ENCODE results near the gene FHIT. TPM values are rescaled to one million over a fixed set of nuclear protein-coding genes. Genes with fewer than 3 reads are reported as not detected.

Gene FHIT
- total RNA-seq, 1 experiment from 2014 or later = 9.8 TPM

- POLR2A ChIA-PET (ENCODE audit: unreplicated experiment) = no interaction called here
- CTCF ChIA-PET = no interaction called here
- no peak overlapping the region for H3K4me3 ChIP-seq
- no peak for DNase-seq
- no peaks in the 10 kb centered on the region for H3K36me3 ChIP-seq (ENCODE audit: low read depth)
- intact Hi-C loops (cut with micrococcal nuclease; ENCODE audit: unreplicated experiment) = no loop called here
- no peaks in the 10 kb centered on the region for H3K27me3 ChIP-seq (ENCODE audit: insufficient read depth, low read depth)
- no peak overlapping the region for H3K27ac ChIP-seq
- no peaks in the 10 kb centered on the region for H3K9me3 ChIP-seq (ENCODE audit: insufficient read depth, low read depth)
- no peaks in the 10 kb centered on the region for H3K4me1 ChIP-seq (replicated peaks; ENCODE audit: insufficient read depth)
- H3F3A ChIP-seq (ENCODE audit: insufficient read depth, low read depth) = no peaks in the 10 kb centered on the region
- no peak overlapping the region for H2AFZ ChIP-seq
- H3K4me2 ChIP-seq = no peak overlapping the region
- H3K79me2 ChIP-seq (ENCODE audit: low read depth) = no peaks in the 10 kb centered on the region
- no peaks in the 10 kb centered on the region for H4K20me1 ChIP-seq (ENCODE audit: insufficient read depth)
- H3K9me2 ChIP-seq (ENCODE audit: insufficient read depth) = no peaks in the 10 kb centered on the region
- no peak for TF ChIP-seq EZH2 (IDR thresholded peaks at IDR 0.05; ENCODE audit: low read depth)
- TF ChIP-seq, protein P1, sequence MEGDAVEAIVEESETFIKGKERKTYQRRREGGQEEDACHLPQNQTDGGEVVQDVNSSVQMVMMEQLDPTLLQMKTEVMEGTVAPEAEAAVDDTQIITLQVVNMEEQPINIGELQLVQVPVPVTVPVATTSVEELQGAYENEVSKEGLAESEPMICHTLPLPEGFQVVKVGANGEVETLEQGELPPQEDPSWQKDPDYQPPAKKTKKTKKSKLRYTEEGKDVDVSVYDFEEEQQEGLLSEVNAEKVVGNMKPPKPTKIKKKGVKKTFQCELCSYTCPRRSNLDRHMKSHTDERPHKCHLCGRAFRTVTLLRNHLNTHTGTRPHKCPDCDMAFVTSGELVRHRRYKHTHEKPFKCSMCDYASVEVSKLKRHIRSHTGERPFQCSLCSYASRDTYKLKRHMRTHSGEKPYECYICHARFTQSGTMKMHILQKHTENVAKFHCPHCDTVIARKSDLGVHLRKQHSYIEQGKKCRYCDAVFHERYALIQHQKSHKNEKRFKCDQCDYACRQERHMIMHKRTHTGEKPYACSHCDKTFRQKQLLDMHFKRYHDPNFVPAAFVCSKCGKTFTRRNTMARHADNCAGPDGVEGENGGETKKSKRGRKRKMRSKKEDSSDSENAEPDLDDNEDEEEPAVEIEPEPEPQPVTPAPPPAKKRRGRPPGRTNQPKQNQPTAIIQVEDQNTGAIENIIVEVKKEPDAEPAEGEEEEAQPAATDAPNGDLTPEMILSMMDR (conservative IDR thresholded peaks at IDR 0.05) = no peak
- BruUV-seq (replicated peaks) = no TSS peak
Measured at GRCh38 chr3:60073942-60074341, 1177.3 kb downstream of the FHIT start.

- H2AFZ ChIP-seq = no peak overlapping the region
- H3K9me3 ChIP-seq (ENCODE audit: insufficient read depth, low read depth) = no peaks in the 10 kb centered on the region
- intact Hi-C loops (cut with micrococcal nuclease; ENCODE audit: unreplicated experiment) = no loop called here
- H3K27ac ChIP-seq = no peak overlapping the region
- no peaks in the 10 kb centered on the region for H3K27me3 ChIP-seq (ENCODE audit: insufficient read depth, low read depth)
- H3K79me2 ChIP-seq (ENCODE audit: low read depth) = no peaks in the 10 kb centered on the region
- no TSS peak for BruUV-seq (replicated peaks)
- H4K20me1 ChIP-seq (ENCODE audit: insufficient read depth) = no peaks in the 10 kb centered on the region
- H3K9me2 ChIP-seq (ENCODE audit: insufficient read depth) = no peaks in the 10 kb centered on the region
- TF ChIP-seq EZH2 (IDR thresholded peaks at IDR 0.05; ENCODE audit: low read depth) = no peak
- TF ChIP-seq, protein P1 (conservative IDR thresholded peaks at IDR 0.05) = no peak
- no peaks in the 10 kb centered on the region for H3K36me3 ChIP-seq (ENCODE audit: low read depth)
- ChIA-PET CTCF (no interaction called here), POLR2A (ENCODE audit: unreplicated experiment) (no interaction called here)
- DNase-seq = no peak
- no peaks in the 10 kb centered on the region for H3K4me1 ChIP-seq (replicated peaks; ENCODE audit: insufficient read depth)
- H3F3A ChIP-seq (ENCODE audit: insufficient read depth, low read depth) = no peaks in the 10 kb centered on the region
- no peak overlapping the region for H3K4me2 ChIP-seq
- H3K4me3 ChIP-seq = no peak overlapping the region
Measured at GRCh38 chr3:60073228-60073627, 1178.0 kb downstream of the FHIT start.

DNA sequence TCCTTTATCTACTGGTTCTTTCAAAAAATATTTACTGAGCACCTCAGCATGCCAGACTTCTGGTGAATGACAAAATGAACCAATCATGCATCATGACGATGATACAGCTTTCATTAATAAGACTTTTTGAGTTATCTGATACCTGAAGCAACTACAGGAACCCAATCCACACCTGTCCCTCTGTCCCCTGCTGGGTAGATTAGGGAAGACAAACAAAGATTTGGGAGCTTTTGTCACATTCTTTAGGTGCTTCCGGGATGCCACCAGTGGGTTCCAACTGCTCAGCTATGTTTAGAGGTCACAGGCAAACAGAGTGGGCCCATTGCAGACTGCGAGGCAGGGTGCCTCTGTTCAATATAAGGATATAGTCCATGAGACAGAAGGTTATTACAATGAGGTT lies 1180.9 kb downstream of the FHIT start:
- H2AFZ ChIP-seq = no peak overlapping the region
- intact Hi-C loops (cut with micrococcal nuclease; ENCODE audit: unreplicated experiment) = no loop called here
- no peak overlapping the region for H3K27ac ChIP-seq
- H3K4me1 ChIP-seq (replicated peaks; ENCODE audit: insufficient read depth) = no peaks in the 10 kb centered on the region
- H3K79me2 ChIP-seq (ENCODE audit: low read depth) = no peaks in the 10 kb centered on the region
- no TSS peak for BruUV-seq (replicated peaks)
- no peaks in the 10 kb centered on the region for H3K36me3 ChIP-seq (ENCODE audit: low read depth)
- H3K9me2 ChIP-seq (ENCODE audit: insufficient read depth) = no peaks in the 10 kb centered on the region
- no peaks in the 10 kb centered on the region for H3K9me3 ChIP-seq (ENCODE audit: insufficient read depth, low read depth)
- no peak overlapping the region for H3K4me3 ChIP-seq
- H3F3A ChIP-seq (ENCODE audit: insufficient read depth, low read depth) = no peaks in the 10 kb centered on the region
- no peaks in the 10 kb centered on the region for H3K27me3 ChIP-seq (ENCODE audit: insufficient read depth, low read depth)
- ChIA-PET CTCF (no interaction called here), POLR2A (ENCODE audit: unreplicated experiment) (no interaction called here)
- H4K20me1 ChIP-seq (ENCODE audit: insufficient read depth) = no peaks in the 10 kb centered on the region
- no peak overlapping the region for H3K4me2 ChIP-seq
- no peak for TF ChIP-seq EZH2 (IDR thresholded peaks at IDR 0.05; ENCODE audit: low read depth)
- TF ChIP-seq, protein P1 (conservative IDR thresholded peaks at IDR 0.05) = no peak
- DNase-seq = no peak

All from PC-9 (cell line).